Esophagus muscularis mucosa (tissue), 4 donors: Measurements from ENCODE around the gene SLC22A4. TPM values are rescaled to one million over a fixed set of nuclear protein-coding genes. Genes with fewer than 3 reads are reported as not detected.

Source experiments
- DNase-seq: peaks from one replicate; pipeline ENCODE4 v3.0.0-alpha.2; 2017; ENCODE audit errors: extremely low spot score
- H3K27ac ChIP-seq, 4 donors: fragments of 200-600 bp; sonication (generic); replicated peaks in 1 of 4; 1 replicate in 3 of 4; 2 replicates in 1 of 4; pipeline ENCODE4 v1.5.1; 2016 to 2019; ENCODE audit warnings: mild to moderate bottlenecking in 1 of 4
- H3K27me3 ChIP-seq, 4 donors: fragments of 200-600 bp; sonication (generic); one replicate each; pipeline versions ENCODE4 v1.5.1 to v1.6.0; 2016 to 2019
- H3K36me3 ChIP-seq, 4 donors: fragments of 200-600 bp; sonication (generic); one replicate each; pipeline ENCODE4 v1.5.1; 2016 to 2019
- H3K4me1 ChIP-seq, 4 donors: fragments of 200-600 bp; sonication (generic); one replicate each; pipeline ENCODE4 v1.5.1; 2016 to 2019
- H3K4me3 ChIP-seq, 4 donors: fragments of 200-600 bp; sonication (generic); 1 replicate in 2 of 4; 2 replicates in 2 of 4; pipeline ENCODE4 v1.5.1; 2016 to 2019; ENCODE audit warnings: mild to moderate bottlenecking in 4 of 4, moderate library complexity in 1 of 4
- H3K9me3 ChIP-seq, 4 donors: fragments of 200-600 bp; sonication (generic); 1 replicate in 3 of 4; 2 replicates in 1 of 4; pipeline ENCODE4 v1.5.1; 2016 to 2019
- CTCF ChIP-seq, 3 experiments: fragments of 200-600 bp in 2 of 3; fragments of 450-650 bp in 1 of 3; sonication (generic) in 2 of 3; IDR thresholded peaks; one replicate each; pipeline ENCODE4 v1.5.1; 2017 to 2019; ENCODE audit warnings: antibody characterized with exemption in 3 of 3, mild to moderate bottlenecking in 2 of 3, moderate library complexity in 1 of 3
- EP300 ChIP-seq: sonication (generic); formaldehyde crosslinking; IDR thresholded peaks from one replicate; pipeline ENCODE4 v1.6.1; 2017; ENCODE audit warnings: antibody characterized with exemption
- POLR2A ChIP-seq: fragments of 450-650 bp; IDR thresholded peaks from one replicate; pipeline ENCODE4 v1.6.1; 2017; ENCODE audit warnings: antibody characterized with exemption, moderate library complexity, mild to moderate bottlenecking, low read depth
- POLR2AphosphoS5 ChIP-seq, 2 donors: sonication (generic); formaldehyde crosslinking; IDR thresholded peaks; one replicate each; pipeline ENCODE4 v1.6.1; 2017; ENCODE audit warnings: antibody characterized with exemption in 2 of 2
- WGBS: methylation state at CpG from one replicate; pipeline ENCODE4 v1.1.5; 2018; 5-methylcytosine and 5-hydroxymethylcytosine counted together
- intact Hi-C: fragments of 100-400 bp; cut with DNase I; formaldehyde crosslinking; loops from one replicate; pipeline ENCODE4 v1.15.1; 2023
- total RNA-seq, 4 donors: library from RNA; depleted of rRNA; stranded (reverse); fragments of >200 nt; gene quantifications; one replicate each; pipeline versions ENCODE4 v1.1.0 to v1.2.1, GENCODE V29; 2016

The SLC22A4 gene
- total RNA-seq, 4 donors from 2014 or later = 0.42 to 1.7 (median 1.0) TPM

GRCh38 chr5:132266031-132266835, 28.0 kb upstream of the SLC22A4 start:
- WGBS = 54% methylated on average over 3 of the region's 7 CpGs
- Histone ChIP-seq H3K4me3 (no peak overlapping the region), H3K27me3 (no peaks in the 10 kb centered on the region), H3K27ac (peak overlapping the region; percentile 99 to 100 (median 99)), H3K36me3 (peaks cover 0 to 66% (median 39%) of the 10 kb centered on the region in 4 donors), H3K9me3 (no peaks in the 10 kb centered on the region), H3K4me1 (peaks cover 45 to 100% (median 95%) of the 10 kb centered on the region in 4 donors)
- no peak for TF ChIP-seq POLR2AphosphoS5 (IDR thresholded peaks at IDR 0.05)
- TF ChIP-seq POLR2A = no peak
- no peak for TF ChIP-seq EP300
- no peak for TF ChIP-seq CTCF (IDR thresholded peaks at IDR 0.05)
- intact Hi-C loops = no loop called here
- peak; percentile 90 for DNase-seq

GRCh38 chr5:132266836-132267160, 27.4 kb upstream of the SLC22A4 start:
- Histone ChIP-seq H3K36me3 (peaks cover 0 to 71% (median 44%) of the 10 kb centered on the region in 4 donors), H3K9me3 (no peaks in the 10 kb centered on the region), H3K4me3 (no peak overlapping the region), H3K27ac (peak overlapping the region; percentile 99 to 100 (median 99)), H3K27me3 (no peaks in the 10 kb centered on the region), H3K4me1 (peaks cover 40 to 96% (median 89%) of the 10 kb centered on the region in 4 donors)
- DNase-seq = no peak
- WGBS = 100% methylated on average over 1 of the region's 1 CpG
- intact Hi-C loops = no loop called here
- no peak for TF ChIP-seq CTCF (IDR thresholded peaks at IDR 0.05)
- no peak for TF ChIP-seq EP300
- TF ChIP-seq POLR2AphosphoS5 (IDR thresholded peaks at IDR 0.05) = no peak
- TF ChIP-seq POLR2A = no peak

GRCh38 chr5:132267166-132267739, 26.9 kb upstream of the SLC22A4 start:
- H3K4me1 ChIP-seq = peaks cover 36 to 93% (median 86%) of the 10 kb centered on the region in 4 donors

GRCh38 chr5:132267931-132268768, 26.0 kb upstream of the SLC22A4 start:
- peak; percentile 87 for DNase-seq
- H3K36me3 ChIP-seq = peaks cover 0 to 68% (median 44%) of the 10 kb centered on the region in 4 donors
- TF ChIP-seq POLR2A = no peak
- peak in 1 of 2 donors; percentile 14 for TF ChIP-seq POLR2AphosphoS5 (IDR thresholded peaks at IDR 0.05)
- WGBS = 59% methylated on average over 6 of the region's 6 CpGs
- intact Hi-C loops = no loop called here
- no peak overlapping the region for H3K4me3 ChIP-seq
- H3K27me3 ChIP-seq = no peaks in the 10 kb centered on the region
- H3K27ac ChIP-seq = peak overlapping the region; percentile 99 to 100 (median 99)
- peaks cover 41 to 93% (median 85%) of the 10 kb centered on the region in 4 donors for H3K4me1 ChIP-seq
- H3K9me3 ChIP-seq = no peaks in the 10 kb centered on the region

More at GRCh38 chr5:132267166-132267739, 26.9 kb upstream of the SLC22A4 start:
- DNase-seq = peak; percentile 79
- H3K4me3 ChIP-seq = no peak overlapping the region
- TF ChIP-seq EP300 (no peak), POLR2AphosphoS5 (IDR thresholded peaks at IDR 0.05) (no peak), POLR2A (no peak), CTCF (IDR thresholded peaks at IDR 0.05) (no peak)
- intact Hi-C loops = no loop called here
- peak overlapping the region; percentile 99 to 100 (median 99) for H3K27ac ChIP-seq
- no peaks in the 10 kb centered on the region for H3K9me3 ChIP-seq
- no peaks in the 10 kb centered on the region for H3K27me3 ChIP-seq
- peaks cover 0 to 73% (median 46%) of the 10 kb centered on the region in 4 donors for H3K36me3 ChIP-seq
